Measurements from ENCODE around the gene SORCS3.

GRCh38 chr10:104731192-104731591 lies 90.1 kb downstream of the SORCS3 start:
- TF ChIP-seq CTCF (IDR thresholded peaks at IDR 0.05) (no peak), POLR2A (IDR thresholded peaks at IDR 0.05) (no peak)

Data from sigmoid colon (tissue), 3 donors.